HTERT RPE-1 (cell line): ENCODE measurements around the gene MPPED1.

Experiments
- in situ Hi-C: fragments of 300-500 bp; cut with MboI; formaldehyde crosslinking; loops from 4 replicates; pipeline ENCODE4 v1.14.3; 2020; ENCODE audit warnings: low sequenced_read_pairs

The MPPED1 gene

GRCh38 chr22:43392385-43392989 lies 19.3 kb upstream of the MPPED1 start:
- in situ Hi-C loops = no loop called here

- in situ Hi-C loops = no loop called here
These were observed 18.5 kb upstream of the MPPED1 start for GRCh38 chr22:43393132-43393843.

GRCh38 chr22:43393844-43394474 lies 17.9 kb upstream of the MPPED1 start:
- in situ Hi-C loops = no loop called here

GRCh38 chr22:43395086-43395695 lies 16.6 kb upstream of the MPPED1 start:
- in situ Hi-C loops = no loop called here

GRCh38 chr22:43396321-43396933 lies 15.4 kb upstream of the MPPED1 start:
- in situ Hi-C loops = no loop called here

- in situ Hi-C loops = no loop called here
These were observed 14.8 kb upstream of the MPPED1 start for GRCh38 chr22:43396934-43397457.

GRCh38 chr22:43397766-43398165 lies 14.0 kb upstream of the MPPED1 start:
- in situ Hi-C loops = no loop called here

- in situ Hi-C loops = no loop called here
These were observed 13.6 kb upstream of the MPPED1 start for GRCh38 chr22:43398246-43398645.

- in situ Hi-C loops = no loop called here
These were observed 12.9 kb upstream of the MPPED1 start for GRCh38 chr22:43398910-43399309.

- in situ Hi-C loops = no loop called here
These were observed 12.4 kb upstream of the MPPED1 start for GRCh38 chr22:43399338-43399979.

- in situ Hi-C loops = no loop called here
These were observed 11.8 kb upstream of the MPPED1 start for GRCh38 chr22:43399980-43400358.

- in situ Hi-C loops = no loop called here
These were observed 11.4 kb upstream of the MPPED1 start for GRCh38 chr22:43400449-43400848.

GRCh38 chr22:43401233-43401632 lies 10.6 kb upstream of the MPPED1 start:
- in situ Hi-C loops = no loop called here

- in situ Hi-C loops = no loop called here
These were observed 10.2 kb upstream of the MPPED1 start for GRCh38 chr22:43401661-43402060.

- in situ Hi-C loops = no loop called here
These were observed 9.7 kb upstream of the MPPED1 start for GRCh38 chr22:43402128-43402527.

- in situ Hi-C loops = no loop called here
These were observed 7.0 kb upstream of the MPPED1 start for GRCh38 chr22:43404673-43405385.

GRCh38 chr22:43406186-43406790 lies 5.5 kb upstream of the MPPED1 start:
- in situ Hi-C loops = no loop called here

- in situ Hi-C loops = no loop called here
These were observed 4.2 kb upstream of the MPPED1 start for GRCh38 chr22:43407591-43407990.

GRCh38 chr22:43408009-43408408 lies 3.8 kb upstream of the MPPED1 start:
- in situ Hi-C loops = no loop called here

GRCh38 chr22:43409046-43409445 lies 2.8 kb upstream of the MPPED1 start:
- in situ Hi-C loops = no loop called here
